ENCODE results near the gene RNF5.

The RNF5 gene

GRCh38 chr6:32213649-32214048 is 35.4 kb downstream of the RNF5 start:
- DNase-seq, result no peak

- no peak for DNase-seq
Measured at GRCh38 chr6:32214126-32214525, 35.9 kb downstream of the RNF5 start.

- no peak for DNase-seq
Measured at GRCh38 chr6:32215617-32216016, 37.4 kb downstream of the RNF5 start.

- no peak for DNase-seq
Measured at GRCh38 chr6:32216285-32216684, 38.1 kb downstream of the RNF5 start.

GRCh38 chr6:32216998-32217397 is 38.8 kb downstream of the RNF5 start:
- DNase-seq, result no peak

- DNase-seq, result no peak
Measured at GRCh38 chr6:32218167-32218566, 40.0 kb downstream of the RNF5 start.

- DNase-seq, result no peak
Measured at GRCh38 chr6:32220021-32220420, 41.8 kb downstream of the RNF5 start.

GRCh38 chr6:32222333-32223230 is 44.4 kb downstream of the RNF5 start:
- no peak for DNase-seq

- no peak for DNase-seq
Measured at GRCh38 chr6:32223258-32224235, 45.3 kb downstream of the RNF5 start, which contains the start of gene NOTCH4. NOTCH4 (minus strand) TSS chr6:32224067; CDS start chr6:32223928, 139 bp downstream.

- DNase-seq, result no peak
Measured at GRCh38 chr6:32224696-32225095, 46.5 kb downstream of the RNF5 start.

- DNase-seq, result no peak
Measured at GRCh38 chr6:32226434-32226833, 48.2 kb downstream of the RNF5 start.

Data from DMS153 (cell line).